ENCODE results near the gene TMEM107.
A peak's percentile ranks its signal among the peaks of the same experiment; 100 is the strongest.

Gene TMEM107

DNA sequence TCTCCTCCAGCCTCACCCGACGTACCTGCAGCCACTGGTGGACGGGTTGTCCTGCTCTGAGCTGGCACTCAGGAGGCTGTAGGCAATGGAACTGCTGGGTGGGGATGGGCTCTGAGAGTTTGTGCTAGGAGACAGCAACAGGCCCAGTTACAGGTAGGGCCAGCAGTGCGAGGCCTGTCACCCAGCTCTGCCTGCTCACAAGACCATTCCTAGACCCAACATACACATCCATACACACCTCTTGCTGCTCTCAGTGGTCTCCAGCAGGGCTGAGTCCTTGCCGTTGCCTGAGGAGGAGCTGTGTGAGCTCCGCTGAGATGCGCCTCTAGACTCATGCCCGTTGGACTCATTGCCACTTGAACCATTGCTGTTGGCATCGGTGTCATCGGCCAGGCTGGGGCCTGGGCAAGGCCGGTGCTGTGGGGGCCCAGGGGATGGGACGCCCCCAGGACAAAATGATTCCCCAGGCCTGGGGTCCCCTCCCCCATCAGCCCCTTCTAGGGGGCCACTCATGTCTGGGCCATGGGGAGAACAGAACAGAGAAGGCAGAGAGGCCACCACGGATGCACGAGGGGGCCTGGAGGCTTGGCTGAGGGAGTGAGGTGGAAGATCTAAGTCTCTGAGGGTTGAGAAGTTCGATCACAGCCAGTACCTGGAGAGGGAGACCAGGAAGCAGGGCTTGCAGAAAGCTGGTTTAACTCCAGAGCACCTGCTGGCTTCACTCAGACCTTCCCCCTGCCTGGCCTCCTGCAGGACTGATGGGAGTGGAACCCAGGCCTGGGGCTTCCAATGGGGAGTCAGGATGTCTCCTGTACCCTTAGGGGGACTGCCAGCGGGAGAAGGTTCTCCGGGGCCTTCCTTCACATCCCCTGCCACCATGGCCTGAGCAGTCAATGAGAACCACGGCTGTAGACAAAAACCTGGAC is 25.7 kb downstream of the TMEM107 start:
- DNase-seq (ENCODE audit: low spot score): no peak

DNA sequence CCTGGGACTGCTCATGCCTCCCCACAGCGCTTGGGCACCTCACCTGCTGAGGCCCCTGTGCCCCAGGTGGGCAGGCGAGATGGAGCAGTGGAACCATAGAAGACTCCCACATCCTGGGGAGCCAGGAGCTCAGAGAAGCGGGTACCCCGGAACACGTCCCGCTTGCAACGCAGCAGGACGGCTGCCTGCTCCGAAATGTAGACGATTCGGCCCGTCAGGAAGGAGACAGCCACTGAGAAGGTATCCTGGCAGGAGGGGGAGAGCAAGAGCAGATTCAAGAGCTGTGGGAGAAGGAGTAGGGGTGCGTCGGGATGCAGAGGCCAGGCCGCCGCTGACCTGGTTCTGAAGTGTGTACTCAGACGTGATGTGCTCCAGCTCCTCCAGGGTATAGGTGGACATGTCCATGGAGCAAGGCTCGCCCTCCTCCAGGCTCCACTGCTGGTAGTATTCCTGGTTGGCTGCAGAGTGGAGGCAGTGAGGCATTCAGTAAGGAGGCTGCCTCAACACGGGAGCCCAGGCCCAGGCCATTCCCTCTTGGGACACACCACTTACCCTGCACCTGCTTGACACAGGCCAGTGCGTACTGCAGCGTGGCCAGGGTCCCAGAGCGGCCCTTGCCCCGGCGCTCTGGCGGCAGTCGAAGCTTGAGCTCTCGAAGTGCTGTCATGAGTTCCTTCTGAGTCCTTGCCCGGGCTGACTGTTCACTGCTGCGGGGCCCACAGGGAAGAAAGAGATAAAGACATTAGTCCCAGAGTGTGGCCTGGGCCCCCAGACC is 26.6 kb downstream of the TMEM107 start:
- DNase-seq (ENCODE audit: low spot score): no peak

DNA sequence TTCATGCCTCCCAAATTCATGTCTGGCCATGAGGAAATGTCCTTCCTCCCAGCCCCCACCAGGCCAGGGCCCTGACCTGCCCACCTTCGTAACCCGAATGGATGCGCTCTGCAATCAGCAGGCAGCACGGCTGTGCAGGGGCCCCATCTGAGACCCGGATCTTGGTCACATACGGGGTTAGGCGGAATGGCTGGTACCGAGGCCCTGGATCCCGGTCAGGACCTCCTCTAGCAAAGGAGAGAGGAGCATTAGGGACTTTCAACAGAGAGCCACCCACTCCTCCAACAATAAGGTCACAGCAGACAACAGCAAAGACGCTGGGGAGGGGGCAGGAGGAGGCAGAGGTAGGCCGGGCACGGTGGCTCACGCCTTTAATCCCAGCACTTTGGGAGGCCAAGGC is 27.6 kb downstream of the TMEM107 start:
- no peak for DNase-seq (ENCODE audit: low spot score)

DNA sequence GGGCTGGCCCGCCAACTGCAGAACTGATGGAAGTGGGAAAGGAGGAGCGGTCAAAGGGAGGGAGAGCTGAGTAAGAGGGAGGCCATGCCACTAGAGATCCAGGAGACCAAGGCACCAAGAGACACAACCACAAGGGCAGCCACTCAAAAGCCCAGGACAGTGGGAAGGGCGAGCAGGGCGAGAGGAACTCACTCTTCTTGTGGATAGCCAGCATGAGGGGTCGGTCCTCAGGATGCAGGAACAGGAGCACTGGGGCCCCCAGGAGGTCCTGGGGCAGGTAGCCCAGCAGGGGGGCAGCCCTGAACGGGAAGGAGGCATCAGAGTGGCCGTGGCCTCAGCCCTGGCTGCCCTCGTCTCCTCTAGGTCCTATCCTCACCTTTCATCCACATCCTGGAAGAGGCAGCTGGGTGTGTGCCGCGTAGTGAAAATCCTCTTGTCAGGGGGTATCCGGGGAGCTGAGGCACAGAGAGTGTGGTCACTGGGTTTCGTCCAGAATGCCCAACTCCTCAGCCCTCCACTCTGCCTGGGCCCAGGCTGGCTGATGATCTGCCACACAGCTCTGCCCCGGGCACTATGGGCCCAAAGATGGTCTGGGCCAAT is 28.3 kb downstream of the TMEM107 start:
- DNase-seq (ENCODE audit: low spot score): no peak

DNA sequence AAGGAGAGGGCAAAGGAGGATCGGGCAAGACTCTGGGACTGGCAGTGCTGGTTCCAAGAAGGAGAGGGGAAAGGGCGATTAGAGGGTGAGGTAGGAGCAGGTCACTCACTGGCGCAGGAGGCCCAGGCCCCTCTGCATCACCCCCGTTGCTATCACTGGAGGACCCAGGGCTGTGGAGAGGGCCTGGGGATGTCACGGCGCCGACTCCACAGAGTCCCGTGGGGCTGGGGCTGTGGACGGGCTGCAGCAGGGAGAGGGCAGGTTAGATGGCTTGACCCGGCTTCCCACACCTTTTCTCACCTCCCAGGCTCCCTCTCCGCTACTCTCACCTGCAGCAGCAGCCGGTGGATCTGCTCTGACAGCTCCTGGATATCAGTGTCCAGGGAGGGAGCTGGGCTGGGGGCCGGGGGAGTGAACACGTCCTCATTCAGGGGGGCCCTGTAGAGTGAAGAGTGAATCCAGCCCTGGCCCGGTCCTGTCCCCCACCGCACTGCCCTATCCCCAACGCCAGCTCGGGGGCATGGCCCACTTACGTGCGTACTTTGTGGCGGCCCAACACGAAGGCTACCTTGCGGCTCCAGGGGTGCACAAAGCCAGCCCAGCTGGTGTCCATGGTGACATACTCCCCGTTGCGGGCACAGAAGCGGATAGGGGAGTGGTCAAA is 28.9 kb downstream of the TMEM107 start:
- DNase-seq (ENCODE audit: low spot score): no peak

DNA sequence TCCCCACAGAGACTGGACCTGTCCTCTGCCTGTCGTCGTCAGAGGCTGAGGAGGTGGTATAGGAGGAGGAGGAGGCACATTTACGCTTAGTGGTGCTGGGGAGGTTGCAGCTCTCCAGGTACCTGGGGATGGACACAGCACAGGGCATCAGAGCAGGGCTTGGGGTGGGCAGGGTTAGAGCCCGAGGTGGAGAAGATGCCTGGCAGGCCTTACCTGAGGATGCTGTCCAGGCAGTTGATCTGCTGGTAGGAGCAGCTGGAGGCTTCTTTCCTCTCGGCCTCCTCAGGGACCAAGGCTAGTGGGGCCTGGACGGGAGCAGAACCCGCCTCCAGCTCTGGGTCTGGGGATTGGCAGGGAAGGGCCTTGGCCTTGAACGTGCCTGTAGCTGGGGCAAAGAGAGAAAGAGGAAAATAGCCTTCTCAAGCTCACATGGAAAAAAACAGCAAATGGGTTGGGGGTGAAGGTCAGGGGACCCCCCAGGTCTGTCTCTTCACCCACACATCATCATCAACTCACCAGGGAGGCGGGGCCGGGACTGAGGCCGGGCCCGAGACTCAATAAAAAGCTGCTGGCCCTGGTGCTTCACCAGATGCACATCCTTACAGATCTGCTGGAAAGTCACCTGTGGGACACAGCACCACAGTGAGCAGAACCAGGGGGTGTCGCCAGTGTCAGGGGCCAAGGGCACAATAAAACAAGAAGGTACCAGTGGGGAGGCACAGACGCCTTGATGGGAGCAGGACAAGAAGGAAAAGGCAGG is 29.6 kb downstream of the TMEM107 start:
- no peak for DNase-seq (ENCODE audit: low spot score)

DNA sequence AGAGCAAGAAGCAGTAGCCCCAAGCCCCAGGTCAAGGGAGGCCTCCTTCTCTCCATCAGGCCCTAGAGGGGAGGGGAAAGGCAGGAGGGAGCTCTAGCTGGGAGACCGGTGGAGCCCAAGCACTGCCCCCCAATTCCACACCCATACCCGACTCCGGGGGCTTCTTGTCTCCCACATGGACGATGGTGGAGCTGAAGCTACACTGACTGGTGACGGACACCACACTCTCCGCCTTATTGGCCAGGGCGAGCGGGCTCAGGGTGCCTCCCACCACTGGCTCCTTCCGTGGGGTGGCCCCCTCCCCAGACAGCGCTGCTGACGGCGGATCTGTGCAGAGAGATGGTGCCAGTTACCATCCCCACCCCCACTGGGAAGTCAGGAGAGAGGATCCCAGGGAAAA is 30.4 kb downstream of the TMEM107 start:
- DNase-seq (ENCODE audit: low spot score): no peak

DNA sequence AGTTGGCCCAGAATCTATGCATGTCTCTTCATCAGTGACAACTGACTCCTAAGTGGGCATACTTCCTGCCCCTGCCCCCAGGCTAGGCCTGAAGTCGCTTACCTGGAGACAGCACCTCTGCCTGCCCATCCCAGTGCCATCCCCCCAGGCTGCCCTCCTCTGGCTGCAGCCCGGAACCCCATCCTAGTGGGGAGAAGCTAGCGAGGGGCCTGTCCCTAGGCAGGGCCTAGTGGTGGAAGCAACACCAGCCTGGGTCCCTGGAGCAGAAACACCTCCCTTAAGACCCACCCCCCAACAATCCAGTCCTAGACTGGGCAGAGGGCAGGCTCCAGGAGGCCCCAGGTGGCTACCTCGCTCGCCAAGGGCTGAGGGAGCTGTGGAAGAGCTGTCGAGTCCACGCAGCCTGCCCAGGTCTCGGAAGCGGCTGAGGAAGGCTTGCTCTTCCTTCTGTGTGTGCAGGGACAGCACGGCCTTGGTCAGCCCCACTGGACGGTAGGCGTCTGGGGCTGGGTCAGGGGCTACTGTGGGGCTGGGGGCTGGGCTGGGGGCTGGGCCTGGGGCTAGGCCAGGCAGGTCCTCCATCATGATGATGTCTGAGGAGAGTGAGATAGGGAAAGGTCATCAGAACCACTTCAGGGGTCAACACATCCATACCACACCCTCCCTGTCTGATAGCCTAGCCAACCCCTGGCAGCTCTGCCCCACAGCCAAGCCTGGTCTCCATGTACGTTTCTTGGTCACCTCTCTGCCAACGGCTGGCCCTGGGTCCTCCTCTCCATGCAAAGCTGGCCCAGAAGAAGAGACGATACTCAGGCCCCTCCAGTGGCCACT is 31.6 kb downstream of the TMEM107 start:
- no peak for DNase-seq (ENCODE audit: low spot score)

DNA sequence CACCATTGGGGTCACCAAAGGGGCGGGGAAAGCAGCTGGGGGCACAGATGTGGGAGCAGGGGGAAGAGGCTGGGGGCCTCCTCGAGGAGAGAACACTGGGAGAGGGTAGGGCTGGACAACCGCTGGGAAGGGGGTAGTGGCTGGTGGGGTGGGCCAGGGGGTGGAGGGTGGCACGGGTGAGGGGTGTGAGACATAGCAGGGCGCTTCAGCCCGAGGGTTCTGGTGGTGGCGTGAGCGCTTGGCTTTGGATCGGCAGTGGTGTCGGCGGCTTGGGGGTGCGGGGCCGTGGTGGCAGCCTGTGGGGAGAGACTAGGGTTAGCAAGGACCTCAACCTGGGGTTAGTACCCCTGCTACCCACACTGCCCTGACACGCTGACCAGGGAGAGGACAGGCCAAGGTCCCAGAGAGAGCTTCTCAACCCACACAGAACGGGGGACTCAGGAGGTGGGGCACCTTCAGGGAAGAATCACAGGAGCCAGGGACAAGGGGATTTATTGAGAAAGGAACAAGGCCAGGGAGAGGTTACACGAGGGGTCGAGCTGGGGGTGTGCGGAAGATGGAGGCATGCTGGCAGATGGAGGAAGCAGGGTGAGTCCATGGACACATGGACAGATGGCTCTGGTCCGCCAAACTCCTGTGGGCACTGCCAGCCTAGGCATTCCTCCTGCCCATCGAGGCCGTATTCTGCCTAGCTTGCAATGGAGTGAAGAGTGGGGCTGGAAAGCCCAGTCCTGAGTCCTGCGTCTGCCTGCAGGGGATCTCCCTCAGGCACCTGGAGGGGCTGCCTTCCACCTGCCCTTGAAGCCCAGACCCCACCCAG is 32.4 kb downstream of the TMEM107 start:
- no peak for DNase-seq (ENCODE audit: low spot score)

DNA sequence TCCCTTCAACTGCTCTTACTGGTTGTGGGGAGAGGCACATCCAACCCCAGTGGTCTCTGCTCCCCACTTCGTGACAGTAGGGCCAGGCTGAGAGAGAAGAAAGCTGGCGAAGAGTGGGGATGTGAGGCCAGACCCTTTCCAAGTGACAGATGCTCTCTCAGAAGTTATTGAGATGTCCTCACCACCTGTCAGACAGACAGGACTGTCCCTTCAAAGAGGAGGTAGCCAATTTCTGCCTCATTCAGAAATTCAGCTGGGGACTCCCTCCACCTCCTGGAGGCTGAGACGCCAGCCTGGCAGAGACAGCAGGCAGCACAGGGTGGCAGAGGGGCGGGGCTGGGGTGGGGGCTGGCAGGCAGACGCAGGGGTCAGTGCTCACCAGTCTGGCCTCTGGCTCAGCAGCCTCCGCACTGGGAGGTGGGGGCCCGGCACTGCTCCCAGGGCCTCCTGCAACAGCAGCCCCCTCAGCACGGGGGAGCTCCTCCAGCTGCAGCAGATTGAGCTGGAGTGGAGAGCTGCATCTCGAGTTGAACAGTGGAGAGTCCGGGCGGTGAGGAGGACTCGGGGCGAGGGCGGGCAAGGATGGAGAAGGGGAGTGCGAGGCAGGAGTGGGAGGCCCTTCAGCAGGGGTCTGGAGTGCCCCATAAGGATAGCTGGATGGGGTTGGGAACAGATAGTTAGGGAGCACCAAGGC is 33.1 kb downstream of the TMEM107 start:
- no peak for DNase-seq (ENCODE audit: low spot score)

DNA sequence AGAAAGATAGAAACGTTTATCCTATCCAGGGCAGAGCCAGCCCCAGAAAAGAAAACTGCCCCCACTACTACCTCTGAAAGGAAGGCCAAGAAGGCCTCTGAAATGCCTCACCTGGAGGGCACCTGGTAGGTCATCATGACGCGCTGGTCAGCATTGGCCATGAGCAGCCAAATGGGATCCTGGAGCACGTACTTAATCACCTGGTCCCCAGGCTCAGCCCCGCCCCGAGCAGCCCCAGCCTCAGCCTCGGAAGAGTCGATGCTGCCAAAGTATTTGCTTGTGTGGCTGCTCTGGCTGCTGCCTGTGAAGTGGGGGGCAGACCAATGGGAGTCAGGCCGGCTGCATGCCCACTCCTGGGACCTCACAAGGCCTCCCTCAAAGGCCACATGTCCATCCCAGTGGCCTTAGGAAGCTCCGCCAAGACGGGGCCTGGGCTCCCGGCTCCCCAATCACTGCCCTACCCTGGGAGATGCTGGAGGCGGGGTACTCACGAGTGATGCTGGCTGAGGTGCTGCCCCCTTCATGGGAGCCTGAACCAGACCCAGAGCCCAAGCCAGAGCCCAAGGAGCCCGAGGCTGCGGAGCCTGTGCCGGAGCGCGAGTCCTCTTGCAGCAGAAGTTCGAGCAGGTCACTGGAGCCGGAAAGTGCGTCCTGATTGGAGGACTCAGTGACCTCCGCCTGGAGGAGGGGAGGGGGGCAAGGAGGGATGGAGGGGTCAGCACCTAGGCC is 33.9 kb downstream of the TMEM107 start:
- DNase-seq (ENCODE audit: low spot score): no peak

DNA sequence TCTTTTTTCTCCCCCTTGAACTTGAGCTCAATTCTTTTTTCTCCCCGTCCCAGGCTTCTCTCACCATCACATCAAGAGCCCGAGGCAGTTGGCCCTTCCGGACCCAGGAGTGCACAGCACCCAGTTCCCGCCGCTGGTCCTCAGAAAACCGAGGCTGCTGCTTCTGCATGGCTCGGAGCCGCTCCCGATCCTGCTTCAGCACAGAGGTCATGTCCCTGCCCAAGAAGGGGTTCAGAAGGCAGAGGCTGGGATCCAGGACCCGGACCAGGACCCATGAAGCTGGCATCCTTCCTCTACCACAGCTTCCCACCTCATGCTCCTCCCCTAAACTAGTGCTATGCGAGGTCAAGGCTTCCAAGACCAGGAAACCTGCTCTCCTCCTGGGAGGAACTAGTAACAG is 34.4 kb downstream of the TMEM107 start:
- no peak for DNase-seq (ENCODE audit: low spot score)

DNA sequence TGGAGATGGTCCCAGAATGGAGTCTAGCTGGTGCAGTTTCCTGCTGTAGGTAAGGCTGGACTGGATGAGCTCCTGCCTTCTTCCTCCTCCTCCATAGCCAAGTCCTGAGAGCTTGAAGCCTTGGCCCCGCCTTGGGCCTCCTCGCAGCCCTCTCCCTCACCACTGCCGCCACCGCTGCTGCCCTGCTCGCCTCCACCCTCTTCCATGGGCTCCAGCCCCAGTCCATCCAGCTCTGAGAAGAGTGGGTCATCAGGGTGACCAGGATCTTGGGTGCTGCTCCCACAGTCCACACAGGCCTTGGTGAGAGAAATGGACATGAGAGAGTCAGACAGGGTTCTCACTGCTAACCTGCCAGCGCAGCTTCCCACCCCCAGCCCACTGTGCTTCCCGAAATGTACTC is 35.1 kb downstream of the TMEM107 start:
- DNase-seq (ENCODE audit: low spot score): no peak

DNA sequence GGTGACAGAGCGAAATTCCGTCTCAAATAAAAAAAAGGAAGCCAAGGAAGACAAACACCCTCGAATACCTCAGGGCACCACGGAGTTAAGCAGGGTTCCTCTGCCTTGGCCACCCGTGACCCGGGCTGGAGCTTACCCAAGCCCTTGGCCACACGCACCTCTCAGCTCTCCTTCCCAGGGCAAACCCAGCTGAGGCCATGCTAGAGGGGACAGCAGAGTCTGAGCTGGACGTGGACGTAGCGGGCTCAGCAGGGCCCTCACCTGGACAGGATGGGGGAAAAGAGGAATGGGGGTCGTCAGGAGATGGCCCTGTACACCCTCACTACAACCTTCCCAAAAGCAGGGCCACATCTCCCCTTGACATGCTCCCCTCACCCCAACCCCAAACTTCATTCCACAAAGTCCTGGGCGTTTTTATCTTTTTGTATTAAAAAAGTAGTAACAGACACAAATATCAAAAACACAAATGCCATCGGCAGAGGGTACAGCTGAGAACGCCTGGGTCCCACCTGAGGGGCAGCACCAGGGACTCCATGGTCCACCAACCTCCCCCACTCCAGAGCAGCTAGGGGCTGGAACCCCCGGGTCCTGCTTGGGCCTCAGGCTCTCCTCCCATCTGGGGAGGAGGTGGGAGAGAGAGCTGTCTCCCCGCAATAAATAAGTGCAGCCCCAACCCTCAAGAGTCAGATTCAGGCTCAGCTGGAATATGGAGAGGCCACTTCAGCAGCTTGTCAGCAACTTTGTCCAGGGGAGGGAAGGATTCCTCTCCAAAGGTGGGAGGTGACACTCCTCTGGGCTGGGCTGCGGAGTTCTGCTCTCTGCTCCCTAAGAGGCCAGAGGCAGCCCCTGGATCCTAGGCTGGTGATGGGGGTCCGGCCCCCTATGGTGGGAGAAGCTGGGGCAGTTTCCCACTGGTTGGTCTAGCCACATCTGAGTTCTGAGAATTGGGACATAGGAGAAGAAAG is 35.8 kb downstream of the TMEM107 start:
- DNase-seq (ENCODE audit: low spot score): no peak

DNA sequence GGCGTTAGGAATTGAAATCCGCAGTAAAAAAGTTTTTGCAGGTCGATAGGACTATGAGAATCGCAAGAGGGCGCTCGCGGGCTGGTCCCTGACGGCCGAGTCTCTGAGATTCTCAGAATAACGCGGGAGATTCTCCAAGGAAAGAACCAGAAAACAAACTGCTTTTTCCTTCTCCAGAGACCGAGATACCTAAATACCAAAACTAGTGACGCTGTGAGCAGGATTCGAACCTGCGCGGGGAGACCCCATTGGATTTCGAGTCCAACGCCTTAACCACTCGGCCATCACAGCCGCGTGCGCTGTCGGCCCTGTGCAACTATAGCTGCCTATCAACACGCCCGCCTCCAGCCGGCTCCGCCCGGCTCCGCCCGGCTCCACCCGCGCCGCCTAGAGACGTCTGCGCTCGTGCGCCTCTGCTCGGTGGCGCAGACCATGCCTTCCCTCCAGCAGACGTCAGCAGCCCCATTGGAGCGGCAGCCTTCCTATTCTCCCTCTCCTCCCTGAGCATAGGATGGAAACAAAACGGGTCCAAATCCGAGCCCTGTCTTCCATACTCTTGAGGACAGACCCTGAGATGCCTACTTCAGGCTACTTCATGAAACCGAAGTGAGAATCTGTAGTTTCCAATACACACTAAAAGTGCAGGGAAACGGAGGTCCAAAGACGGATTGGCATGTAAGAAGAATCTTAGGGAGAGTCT is 37.4 kb downstream of the TMEM107 start:
- peak; percentile 87 for DNase-seq (ENCODE audit: low spot score)

DNA sequence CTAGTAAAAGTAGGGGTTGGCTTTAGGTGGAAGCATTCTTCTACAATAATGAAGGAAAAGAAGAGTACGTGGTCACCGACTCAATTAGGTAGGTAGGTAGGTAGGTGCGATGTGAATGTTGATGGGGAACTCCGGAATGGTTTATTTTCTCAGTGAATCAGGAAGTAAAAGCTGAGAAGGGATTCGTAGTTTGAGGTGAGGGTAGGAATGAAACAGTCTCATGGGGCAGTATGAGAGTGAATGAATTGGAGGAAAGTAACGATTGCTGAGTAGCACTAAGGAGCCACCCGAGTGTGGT is 37.9 kb downstream of the TMEM107 start:
- DNase-seq (ENCODE audit: low spot score): no peak
